WERI-Rb-1 (cell line): Measurements from ENCODE around the gene WDR19.
"Not testable (repeated sequence)": the region's sequence is repeated elsewhere in the genome, so short reads cannot be mapped to it uniquely, and the experiment has no call there.

Source experiments
- DNase-seq: peaks from one replicate; pipeline ENCODE4 v3.0.0-alpha.2; 2020
- H3K27ac ChIP-seq: fragments of 250-450 bp; sonication (Bioruptor Pico); 2 replicates; pipeline ENCODE4 v1.5.1; 2020; ENCODE audit warnings: mild to moderate bottlenecking, moderate library complexity
- H3K27me3 ChIP-seq: fragments of 250-450 bp; sonication (Bioruptor Pico); 2 replicates; pipeline ENCODE4 v1.5.1; 2021; ENCODE audit warnings: mild to moderate bottlenecking, low read depth, moderate library complexity; ENCODE audit not compliant: insufficient read depth, severe bottlenecking
- H3K36me3 ChIP-seq: fragments of 250-450 bp; sonication (Bioruptor Pico); 2 replicates; pipeline ENCODE4 v1.5.1; 2020; ENCODE audit warnings: mild to moderate bottlenecking, moderate library complexity
- H3K4me3 ChIP-seq: 2 replicates; pipeline ENCODE4 v1.5.1; 2011; ENCODE audit warnings: low read depth, mild to moderate bottlenecking, control low read depth, low read length
- H3K9me3 ChIP-seq: fragments of 250-450 bp; sonication (Bioruptor Pico); 2 replicates; pipeline ENCODE4 v1.5.1; 2021; ENCODE audit warnings: mild to moderate bottlenecking, moderate library complexity; ENCODE audit not compliant: severe bottlenecking
- CTCF ChIP-seq: IDR thresholded peaks from 2 replicates; pipeline ENCODE4 v1.5.1; 2011; ENCODE audit warnings: low read depth, mild to moderate bottlenecking, control low read depth, inconsistent platforms, low read length

The WDR19 gene

GRCh38 chr4:39285853-39286252 is 103.5 kb downstream of the WDR19 start:
- H3K27me3 ChIP-seq: no peaks in the 10 kb centered on the region
- no peak overlapping the region for H3K4me3 ChIP-seq
- no peaks in the 10 kb centered on the region for H3K9me3 ChIP-seq
- no peak for DNase-seq
- H3K27ac ChIP-seq: no peak overlapping the region
- no peak for TF ChIP-seq CTCF
- H3K36me3 ChIP-seq: peaks cover 61% of the 10 kb centered on the region

GRCh38 chr4:39286263-39286662 is 103.9 kb downstream of the WDR19 start:
- Histone ChIP-seq H3K27ac (no peak overlapping the region), H3K27me3 (no peaks in the 10 kb centered on the region), H3K9me3 (no peaks in the 10 kb centered on the region), H3K36me3 (peaks cover 65% of the 10 kb centered on the region), H3K4me3 (no peak overlapping the region)
- TF ChIP-seq CTCF: no peak
- DNase-seq: no peak

- no peak for TF ChIP-seq CTCF
- no peak overlapping the region for H3K4me3 ChIP-seq
- H3K27ac ChIP-seq: no peak overlapping the region
- no peaks in the 10 kb centered on the region for H3K27me3 ChIP-seq
- H3K9me3 ChIP-seq: no peaks in the 10 kb centered on the region
- H3K36me3 ChIP-seq: peaks cover 68% of the 10 kb centered on the region
- DNase-seq: no peak
Measured at GRCh38 chr4:39287223-39287622, 104.9 kb downstream of the WDR19 start.

- no peak overlapping the region for H3K27ac ChIP-seq
- no peaks in the 10 kb centered on the region for H3K9me3 ChIP-seq
- H3K36me3 ChIP-seq: peaks cover 79% of the 10 kb centered on the region
- H3K4me3 ChIP-seq: no peak overlapping the region
- TF ChIP-seq CTCF: no peak
- no peaks in the 10 kb centered on the region for H3K27me3 ChIP-seq
- DNase-seq: no peak
Measured at GRCh38 chr4:39291686-39292085, 109.4 kb downstream of the WDR19 start.

GRCh38 chr4:39292433-39292832 is 110.1 kb downstream of the WDR19 start:
- peaks cover 75% of the 10 kb centered on the region for H3K36me3 ChIP-seq
- not testable (repeated sequence) for H3K4me3 ChIP-seq, H3K9me3 ChIP-seq, DNase-seq, H3K27me3 ChIP-seq, H3K27ac ChIP-seq

GRCh38 chr4:39295784-39296183 is 113.5 kb downstream of the WDR19 start:
- no peak overlapping the region for H3K4me3 ChIP-seq
- peaks cover 75% of the 10 kb centered on the region for H3K36me3 ChIP-seq
- TF ChIP-seq CTCF: no peak
- no peak overlapping the region for H3K27ac ChIP-seq
- H3K9me3 ChIP-seq: no peaks in the 10 kb centered on the region
- no peak for DNase-seq
- no peaks in the 10 kb centered on the region for H3K27me3 ChIP-seq

- no peak for DNase-seq
- no peaks in the 10 kb centered on the region for H3K9me3 ChIP-seq
- H3K27ac ChIP-seq: no peak overlapping the region
- H3K4me3 ChIP-seq: no peak overlapping the region
- H3K36me3 ChIP-seq: peaks cover 75% of the 10 kb centered on the region
- TF ChIP-seq CTCF: no peak
- H3K27me3 ChIP-seq: no peaks in the 10 kb centered on the region
Measured at GRCh38 chr4:39302901-39303300, 120.6 kb downstream of the WDR19 start.
